ENCODE data around the gene G3BP1. TPM values are rescaled to one million over a fixed set of nuclear protein-coding genes. Genes with fewer than 3 reads are reported as not detected.

G3BP1 gene
- total and polyA plus RNA-seq, 2 of the 13 experiments (the other 11 are each of a cell fraction or from before 2014, with no cell fraction given) = 36.7 to 320 TPM

DNA sequence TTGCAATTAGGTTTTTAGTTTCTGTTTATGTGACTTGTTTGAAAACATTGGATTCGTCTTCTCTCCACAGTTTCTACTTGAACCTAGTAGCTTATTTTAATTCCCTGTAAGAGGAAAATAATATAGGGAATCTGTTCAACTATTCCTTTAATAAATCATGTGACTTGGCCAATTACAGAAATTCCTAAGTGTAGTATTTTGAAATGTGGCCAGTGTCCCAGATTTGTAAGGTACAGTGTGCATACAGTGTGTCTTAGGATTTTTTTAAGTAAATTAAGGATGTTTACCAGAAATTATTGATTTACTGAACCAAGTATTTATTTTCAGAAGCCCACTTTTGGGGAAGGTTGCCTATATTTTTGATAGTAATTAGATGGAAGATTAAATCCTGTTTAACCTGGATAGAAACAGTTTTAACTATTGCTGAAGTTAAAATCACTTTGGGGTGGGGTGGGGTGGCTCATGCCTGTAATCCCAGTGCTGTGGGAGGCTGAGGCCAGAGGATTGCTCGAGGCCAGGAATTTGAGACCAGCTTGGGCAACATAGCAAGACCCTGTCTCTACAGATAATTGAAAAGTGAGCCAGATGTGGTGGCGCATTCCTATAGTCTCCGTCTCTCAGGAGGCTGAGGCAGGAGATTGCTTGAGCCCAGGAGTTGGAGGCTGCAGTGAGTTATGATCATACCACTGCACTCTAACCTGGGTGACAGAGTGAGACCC, 36.9 kb downstream of the G3BP1 start:
- H3K79me2 ChIP-seq (ENCODE audit: insufficient read depth, low read length) = peaks cover 10% of the 10 kb centered on the region
- no peak overlapping the region for H3K9ac ChIP-seq (ENCODE audit: insufficient read depth, low read depth, low read length)
- H3K4me2 ChIP-seq (ENCODE audit: low read depth, low read length) = no peak overlapping the region
- intact Hi-C loops (cut with micrococcal nuclease; ENCODE audit: unreplicated experiment) (no loop called here), in situ Hi-C loops (cut with HindIII; ENCODE audit: extremely low pct_ligation_motif_present, low pct_unique_long_range_greater_than_20kb) (no loop called here)
- H2AFZ ChIP-seq (ENCODE audit: low read length) = no peak overlapping the region
- BruUV-seq (replicated peaks) = no TSS peak
- TF ChIP-seq, protein P1, sequence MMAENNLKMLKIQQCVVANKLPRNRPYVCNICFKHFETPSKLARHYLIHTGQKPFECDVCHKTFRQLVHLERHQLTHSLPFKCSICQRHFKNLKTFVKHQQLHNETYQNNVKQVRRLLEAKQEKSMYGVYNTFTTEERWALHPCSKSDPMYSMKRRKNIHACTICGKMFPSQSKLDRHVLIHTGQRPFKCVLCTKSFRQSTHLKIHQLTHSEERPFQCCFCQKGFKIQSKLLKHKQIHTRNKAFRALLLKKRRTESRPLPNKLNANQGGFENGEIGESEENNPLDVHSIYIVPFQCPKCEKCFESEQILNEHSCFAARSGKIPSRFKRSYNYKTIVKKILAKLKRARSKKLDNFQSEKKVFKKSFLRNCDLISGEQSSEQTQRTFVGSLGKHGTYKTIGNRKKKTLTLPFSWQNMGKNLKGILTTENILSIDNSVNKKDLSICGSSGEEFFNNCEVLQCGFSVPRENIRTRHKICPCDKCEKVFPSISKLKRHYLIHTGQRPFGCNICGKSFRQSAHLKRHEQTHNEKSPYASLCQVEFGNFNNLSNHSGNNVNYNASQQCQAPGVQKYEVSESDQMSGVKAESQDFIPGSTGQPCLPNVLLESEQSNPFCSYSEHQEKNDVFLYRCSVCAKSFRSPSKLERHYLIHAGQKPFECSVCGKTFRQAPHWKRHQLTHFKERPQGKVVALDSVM (CRISPR knock-in tag; IDR thresholded peaks at IDR 0.05) = peak; percentile 58; the same call in 1 of the 2 replicates
- TF ChIP-seq, protein P2, sequence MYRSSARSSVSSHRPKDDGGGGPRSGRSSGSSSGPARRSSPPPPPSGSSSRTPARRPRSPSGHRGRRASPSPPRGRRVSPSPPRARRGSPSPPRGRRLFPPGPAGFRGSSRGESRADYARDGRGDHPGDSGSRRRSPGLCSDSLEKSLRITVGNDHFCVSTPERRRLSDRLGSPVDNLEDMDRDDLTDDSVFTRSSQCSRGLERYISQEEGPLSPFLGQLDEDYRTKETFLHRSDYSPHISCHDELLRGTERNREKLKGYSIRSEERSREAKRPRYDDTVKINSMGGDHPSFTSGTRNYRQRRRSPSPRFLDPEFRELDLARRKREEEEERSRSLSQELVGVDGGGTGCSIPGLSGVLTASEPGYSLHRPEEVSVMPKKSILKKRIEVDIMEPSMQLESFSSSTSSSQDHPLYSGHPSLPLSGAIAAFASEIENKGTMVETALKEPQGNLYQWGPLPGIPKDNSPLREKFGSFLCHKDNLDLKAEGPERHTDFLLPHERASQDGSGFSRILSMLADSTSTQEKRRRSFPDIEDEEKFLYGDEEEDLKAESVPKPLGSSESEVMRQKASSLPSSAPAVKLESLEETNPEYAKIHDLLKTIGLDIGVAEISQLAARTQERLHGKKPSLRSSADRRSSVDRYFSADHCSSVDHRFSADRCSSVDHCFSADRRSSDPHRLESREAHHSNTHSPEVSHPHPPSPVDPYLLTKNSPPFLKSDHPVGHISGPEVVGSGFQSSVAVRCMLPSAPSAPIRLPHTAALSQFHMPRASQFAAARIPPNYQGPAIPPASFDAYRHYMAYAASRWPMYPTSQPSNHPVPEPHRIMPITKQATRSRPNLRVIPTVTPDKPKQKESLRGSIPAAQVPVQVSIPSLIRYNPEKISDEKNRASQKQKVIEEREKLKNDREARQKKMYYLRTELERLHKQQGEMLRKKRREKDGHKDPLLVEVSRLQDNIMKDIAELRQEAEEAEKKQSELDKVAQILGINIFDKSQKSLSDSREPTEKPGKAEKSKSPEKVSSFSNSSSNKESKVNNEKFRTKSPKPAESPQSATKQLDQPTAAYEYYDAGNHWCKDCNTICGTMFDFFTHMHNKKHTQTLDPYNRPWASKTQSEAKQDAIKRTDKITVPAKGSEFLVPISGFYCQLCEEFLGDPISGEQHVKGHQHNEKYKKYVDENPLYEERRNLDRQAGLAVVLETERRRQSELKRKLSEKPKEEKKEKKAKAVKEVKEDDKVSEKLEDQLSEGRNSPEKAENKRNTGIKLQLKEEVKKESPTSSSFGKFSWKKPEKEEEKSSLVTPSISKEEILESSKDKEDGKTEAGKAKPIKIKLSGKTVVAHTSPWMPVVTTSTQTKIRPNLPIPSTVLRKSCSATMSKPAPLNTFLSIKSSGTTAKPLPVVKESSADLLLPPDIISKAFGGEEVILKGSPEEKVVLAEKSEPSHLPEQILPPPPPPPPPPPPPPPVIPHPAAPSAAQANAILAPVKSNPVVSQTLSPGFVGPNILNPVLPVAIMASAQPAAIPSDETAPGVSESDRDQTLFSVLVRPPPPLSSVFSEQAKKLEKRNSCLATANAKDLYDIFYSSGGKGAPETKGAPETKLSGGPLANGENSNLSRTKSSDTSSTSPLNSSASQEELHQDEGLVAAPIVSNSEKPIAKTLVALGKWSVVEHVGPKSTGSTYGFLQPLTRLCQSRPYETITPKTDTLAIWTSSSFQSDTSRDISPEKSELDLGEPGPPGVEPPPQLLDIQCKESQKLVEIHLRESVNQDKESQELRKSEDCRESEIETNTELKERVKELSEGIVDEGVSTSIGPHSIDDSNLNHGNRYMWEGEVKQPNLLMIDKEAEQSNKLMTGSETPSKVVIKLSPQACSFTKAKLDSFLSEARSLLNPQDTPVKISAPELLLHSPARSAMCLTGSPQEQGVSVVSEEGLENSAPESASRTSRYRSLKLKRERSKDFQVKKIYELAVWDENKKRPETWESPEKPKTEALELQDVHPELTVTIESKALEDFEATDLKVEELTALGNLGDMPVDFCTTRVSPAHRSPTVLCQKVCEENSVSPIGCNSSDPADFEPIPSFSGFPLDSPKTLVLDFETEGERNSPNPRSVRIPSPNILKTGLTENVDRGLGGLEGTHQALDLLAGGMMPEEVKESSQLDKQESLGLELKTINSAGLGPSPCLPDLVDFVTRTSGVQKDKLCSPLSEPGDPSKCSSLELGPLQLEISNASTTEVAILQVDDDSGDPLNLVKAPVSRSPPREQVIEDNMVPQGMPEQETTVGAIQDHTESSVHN (CRISPR knock-in tag; IDR thresholded peaks at IDR 0.05) = no peak
- no peak overlapping the region for H3K4me3 ChIP-seq (replicated peaks in 1 of 3; ENCODE audit: insufficient read depth in 1 of 3, low read depth in 2 of 3, low read length in 3 of 3)
- H3K9me3 ChIP-seq (ENCODE audit: low read length) = no peaks in the 10 kb centered on the region
- ATAC-seq (no peak), DNase-seq (ENCODE audit: low spot score) (no peak), FAIRE-seq (no peak)
- H3K27ac ChIP-seq (ENCODE audit: extremely low read length, insufficient read depth, low read length) = no peak overlapping the region
- no peaks in the 10 kb centered on the region for H3K4me1 ChIP-seq (ENCODE audit: insufficient read depth, low read length)
- H4K20me1 ChIP-seq (ENCODE audit: insufficient read depth, low read length) = peaks cover 7% of the 10 kb centered on the region; the same call in 1 of the 2 replicates
- peaks cover 12 to 78% of the 10 kb centered on the region in 2 experiments for H3K36me3 ChIP-seq (replicated peaks in 1 of 2; ENCODE audit: control insufficient read depth in 1 of 2, insufficient read depth in 2 of 2, low read length in 2 of 2)
- ChIA-PET CTCF (ENCODE audit: low intra/inter-chr PET ratio, low total read pairs) (no interaction called here), POLR2A (no interaction called here)
- 96% methylated on average over 4 of the region's 4 CpGs for WGBS (ENCODE audit: low lambda C conversion rate)
- no peaks in the 10 kb centered on the region; a peak in 1 of 5 replicates for H3K27me3 ChIP-seq (ENCODE audit: control insufficient read depth in 1 of 2, insufficient read depth in 2 of 2, low read length in 2 of 2)

All from HepG2 (cell line).